Testis (tissue), 2 donors: ENCODE data around the gene MYCT1.

Experiments used
- CTCF ChIP-seq, 3 experiments: fragments of 450-650 bp in 2 of 3; fragments of 200-600 bp in 1 of 3; sonication (generic) in 1 of 3; IDR thresholded peaks; one replicate each; pipeline ENCODE4 v1.5.1; 2016 to 2019; ENCODE audit warnings: antibody characterized with exemption in 3 of 3, mild to moderate bottlenecking in 2 of 3, moderate library complexity in 1 of 3
- POLR2A ChIP-seq: fragments of 450-650 bp; IDR thresholded peaks from one replicate; pipeline ENCODE4 v1.6.1; 2017; ENCODE audit warnings: antibody characterized with exemption, mild to moderate bottlenecking, moderate library complexity

- TF ChIP-seq CTCF (IDR thresholded peaks at IDR 0.05): no peak
- TF ChIP-seq POLR2A: no peak
Observed at GRCh38 chr6:152746172-152746553, 48.5 kb downstream of the MYCT1 start.
